Liver (tissue), 9 donors: ENCODE measurements around the gene CEP164. TPM values are rescaled to one million over a fixed set of nuclear protein-coding genes. Genes with fewer than 3 reads are reported as not detected.
"Not testable (repeated sequence)": the region's sequence is repeated elsewhere in the genome, so short reads cannot be mapped to it uniquely, and the experiment has no call there.

Experiments
- DNase-seq: peaks from one replicate; pipeline ENCODE4 v3.0.0-alpha.2; 2017; ENCODE audit warnings: low spot score
- H3K27ac ChIP-seq, 2 donors: one replicate each; pipeline ENCODE4 v1.7.0; 2013; ENCODE audit warnings: inconsistent platforms in 2 of 2, low read length in 2 of 2, control low read depth in 1 of 2, low read depth in 1 of 2, mild to moderate bottlenecking in 1 of 2
- H3K27me3 ChIP-seq, 4 donors: one replicate each; pipeline versions ENCODE4 v1.6.1 to v1.7.0; 2013; ENCODE audit warnings: low read length in 3 of 4, inconsistent platforms in 1 of 4, mild to moderate bottlenecking in 1 of 4, moderate library complexity in 1 of 4; ENCODE audit not compliant: control insufficient read depth in 4 of 4, insufficient read depth in 4 of 4
- H3K36me3 ChIP-seq, 4 donors: one replicate each; pipeline versions ENCODE4 v1.6.1 to v1.7.0; 2013; ENCODE audit warnings: low read length in 3 of 4, mild to moderate bottlenecking in 3 of 4, low read depth in 1 of 4, moderate library complexity in 1 of 4; ENCODE audit not compliant: control insufficient read depth in 4 of 4, insufficient read depth in 3 of 4
- H3K4me1 ChIP-seq, 4 donors: one replicate each; pipeline versions ENCODE4 v1.6.1 to v1.7.0; 2013; ENCODE audit warnings: low read length in 3 of 4, mild to moderate bottlenecking in 3 of 4, moderate library complexity in 1 of 4; ENCODE audit not compliant: control insufficient read depth in 4 of 4, insufficient read depth in 4 of 4
- H3K4me3 ChIP-seq, 3 donors: one replicate each; pipeline versions ENCODE4 v1.6.1 to v1.7.0; 2013; ENCODE audit warnings: low read length in 3 of 3, control low read depth in 1 of 3, low read depth in 1 of 3, mild to moderate bottlenecking in 1 of 3
- H3K9ac ChIP-seq, 2 donors: one replicate each; pipeline ENCODE4 v1.7.0; 2013; ENCODE audit warnings: low read length in 2 of 2, mild to moderate bottlenecking in 2 of 2, moderate library complexity in 2 of 2, control low read depth in 1 of 2, low read depth in 1 of 2
- H3K9me3 ChIP-seq, 4 donors: one replicate each; pipeline versions ENCODE4 v1.6.1 to v1.7.0; 2013; ENCODE audit warnings: low read length in 3 of 4; ENCODE audit not compliant: control insufficient read depth in 4 of 4
- EGR1 ChIP-seq, 2 donors: IDR thresholded peaks; 2 replicates each; pipeline ENCODE4 v1.6.1; 2016 to 2018; ENCODE audit warnings: antibody characterized with exemption in 2 of 2, low read depth in 2 of 2
- FOXA1 ChIP-seq: IDR thresholded peaks from 2 replicates; pipeline ENCODE4 v1.6.1; 2016; ENCODE audit warnings: antibody characterized with exemption
- FOXA2 ChIP-seq: IDR thresholded peaks from 2 replicates; pipeline ENCODE4 v1.6.1; 2016; ENCODE audit warnings: antibody characterized with exemption
- HNF4A ChIP-seq, 2 donors: conservative IDR thresholded peaks; 2 replicates each; pipeline ENCODE4 v1.6.1; 2016; ENCODE audit warnings: antibody characterized with exemption in 2 of 2, mild to moderate bottlenecking in 2 of 2
- HNF4G ChIP-seq: IDR thresholded peaks from 2 replicates; pipeline ENCODE4 v1.6.1; 2016; ENCODE audit warnings: antibody characterized with exemption
- JUND ChIP-seq, 2 donors: IDR thresholded peaks; 2 replicates each; pipeline ENCODE4 v1.6.1; 2016; ENCODE audit warnings: antibody characterized with exemption in 2 of 2
- RAD21 ChIP-seq, 2 donors: IDR thresholded peaks; 2 replicates each; pipeline ENCODE4 v1.6.1; 2016; ENCODE audit warnings: antibody characterized with exemption in 2 of 2, mild to moderate bottlenecking in 2 of 2
- RXRA ChIP-seq, 2 donors: IDR thresholded peaks; 2 replicates each; pipeline ENCODE4 v1.6.1; 2017 to 2018; ENCODE audit warnings: antibody characterized with exemption in 2 of 2, mild to moderate bottlenecking in 1 of 2
- SP1 ChIP-seq: IDR thresholded peaks from 2 replicates; pipeline ENCODE4 v1.6.1; 2018; ENCODE audit warnings: antibody characterized with exemption, mild to moderate bottlenecking
- TAF1 ChIP-seq: conservative IDR thresholded peaks from 2 replicates; pipeline ENCODE4 v1.6.1; 2016; ENCODE audit warnings: antibody characterized with exemption, mild to moderate bottlenecking
- YY1 ChIP-seq: IDR thresholded peaks from 2 replicates; pipeline ENCODE4 v1.6.1; 2016; ENCODE audit warnings: antibody characterized with exemption, mild to moderate bottlenecking
- WGBS: extraction: QIAGEN DNeasy Blood & Tissue Kit; methylation state at CpG from one replicate; pipeline ENCODE4 v1.1.7; 2013; 5-methylcytosine and 5-hydroxymethylcytosine counted together
- polyA plus RNA-seq, 2 donors: library from polyadenylated mRNA; stranded (reverse) in 1 of 2; unstranded in 1 of 2; fragments of 200-250 nt in 1 of 2; fragments of >200 nt in 1 of 2; fragmentation: Nextera tagmentation in 1 of 2; extraction: Ambion mirVana in 1 of 2; gene quantifications; one replicate each; pipeline versions ENCODE4 v1.2.1 to v1.2.3, GENCODE V29; 2013 to 2015
- total RNA-seq, 2 donors: library from RNA; depleted of rRNA; stranded (reverse); fragments of >200 nt; gene quantifications; one replicate each; pipeline ENCODE4 v1.2.3, GENCODE V29; 2014
- TF ChIP-seq, protein P1 (sequence below): fragments of 150-350 bp; IDR thresholded peaks from 2 replicates; pipeline ENCODE4 v1.5.1; 2017; ENCODE audit warnings: improper control_type of control experiment, low read depth, low read length; ENCODE audit not compliant: missing input control
- TF ChIP-seq, protein P2 (sequence below): IDR thresholded peaks from 2 replicates; pipeline ENCODE4 v1.6.1; 2016; ENCODE audit warnings: antibody characterized with exemption
- TF ChIP-seq, protein P3 (sequence below): IDR thresholded peaks from 2 replicates; pipeline ENCODE4 v1.6.1; 2016; ENCODE audit warnings: antibody characterized with exemption, mild to moderate bottlenecking
- TF ChIP-seq, protein P4 (sequence below): IDR thresholded peaks from 2 replicates; pipeline ENCODE4 v1.6.1; 2016; ENCODE audit warnings: antibody characterized with exemption
- TF ChIP-seq, protein P5 (sequence below): IDR thresholded peaks from 2 replicates; pipeline ENCODE4 v1.6.1; 2016; ENCODE audit warnings: antibody characterized with exemption
- donor health status: healthy.
- donor health status: healthy.
- donor health status: healthy.
- donor health status: healthy.
- donor health status: healthy.

Gene CEP164
- total and polyA plus RNA-seq, 4 donors = 4.1 to 12.3 (median 5.9) TPM

DNA sequence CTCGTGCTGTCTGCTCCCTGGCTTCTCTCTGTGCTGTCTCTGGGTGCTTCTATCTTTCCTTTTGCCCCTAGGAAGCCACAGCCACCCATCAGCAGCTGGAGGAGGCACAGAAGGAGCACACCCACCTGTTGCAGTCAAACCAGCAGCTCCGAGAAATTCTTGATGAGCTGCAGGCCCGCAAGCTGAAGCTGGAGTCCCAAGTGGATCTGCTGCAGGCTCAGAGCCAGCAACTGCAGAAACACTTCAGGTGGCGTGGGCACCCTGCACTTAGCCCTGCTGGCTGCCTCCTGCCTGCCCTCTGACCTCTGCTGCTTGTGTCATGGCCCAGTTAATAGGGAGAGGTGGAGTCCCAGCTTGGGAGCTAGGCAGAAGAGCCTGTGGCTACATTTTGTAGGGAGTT lies 67.8 kb downstream of the CEP164 start:
- Histone ChIP-seq H3K36me3 (peaks cover 19 to 62% (median 37%) of the 10 kb centered on the region in 4 donors), H3K9ac (no peak overlapping the region), H3K27me3 (no peaks in the 10 kb centered on the region), H3K4me3 (no peak overlapping the region), H3K9me3 (no peaks in the 10 kb centered on the region), H3K4me1 (no peaks in the 10 kb centered on the region), H3K27ac (no peak overlapping the region)
- TF ChIP-seq, protein P1, sequence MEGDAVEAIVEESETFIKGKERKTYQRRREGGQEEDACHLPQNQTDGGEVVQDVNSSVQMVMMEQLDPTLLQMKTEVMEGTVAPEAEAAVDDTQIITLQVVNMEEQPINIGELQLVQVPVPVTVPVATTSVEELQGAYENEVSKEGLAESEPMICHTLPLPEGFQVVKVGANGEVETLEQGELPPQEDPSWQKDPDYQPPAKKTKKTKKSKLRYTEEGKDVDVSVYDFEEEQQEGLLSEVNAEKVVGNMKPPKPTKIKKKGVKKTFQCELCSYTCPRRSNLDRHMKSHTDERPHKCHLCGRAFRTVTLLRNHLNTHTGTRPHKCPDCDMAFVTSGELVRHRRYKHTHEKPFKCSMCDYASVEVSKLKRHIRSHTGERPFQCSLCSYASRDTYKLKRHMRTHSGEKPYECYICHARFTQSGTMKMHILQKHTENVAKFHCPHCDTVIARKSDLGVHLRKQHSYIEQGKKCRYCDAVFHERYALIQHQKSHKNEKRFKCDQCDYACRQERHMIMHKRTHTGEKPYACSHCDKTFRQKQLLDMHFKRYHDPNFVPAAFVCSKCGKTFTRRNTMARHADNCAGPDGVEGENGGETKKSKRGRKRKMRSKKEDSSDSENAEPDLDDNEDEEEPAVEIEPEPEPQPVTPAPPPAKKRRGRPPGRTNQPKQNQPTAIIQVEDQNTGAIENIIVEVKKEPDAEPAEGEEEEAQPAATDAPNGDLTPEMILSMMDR = no peak
- TF ChIP-seq, protein P2, sequence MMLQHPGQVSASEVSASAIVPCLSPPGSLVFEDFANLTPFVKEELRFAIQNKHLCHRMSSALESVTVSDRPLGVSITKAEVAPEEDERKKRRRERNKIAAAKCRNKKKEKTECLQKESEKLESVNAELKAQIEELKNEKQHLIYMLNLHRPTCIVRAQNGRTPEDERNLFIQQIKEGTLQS = no peak
- TF ChIP-seq, protein P3, sequence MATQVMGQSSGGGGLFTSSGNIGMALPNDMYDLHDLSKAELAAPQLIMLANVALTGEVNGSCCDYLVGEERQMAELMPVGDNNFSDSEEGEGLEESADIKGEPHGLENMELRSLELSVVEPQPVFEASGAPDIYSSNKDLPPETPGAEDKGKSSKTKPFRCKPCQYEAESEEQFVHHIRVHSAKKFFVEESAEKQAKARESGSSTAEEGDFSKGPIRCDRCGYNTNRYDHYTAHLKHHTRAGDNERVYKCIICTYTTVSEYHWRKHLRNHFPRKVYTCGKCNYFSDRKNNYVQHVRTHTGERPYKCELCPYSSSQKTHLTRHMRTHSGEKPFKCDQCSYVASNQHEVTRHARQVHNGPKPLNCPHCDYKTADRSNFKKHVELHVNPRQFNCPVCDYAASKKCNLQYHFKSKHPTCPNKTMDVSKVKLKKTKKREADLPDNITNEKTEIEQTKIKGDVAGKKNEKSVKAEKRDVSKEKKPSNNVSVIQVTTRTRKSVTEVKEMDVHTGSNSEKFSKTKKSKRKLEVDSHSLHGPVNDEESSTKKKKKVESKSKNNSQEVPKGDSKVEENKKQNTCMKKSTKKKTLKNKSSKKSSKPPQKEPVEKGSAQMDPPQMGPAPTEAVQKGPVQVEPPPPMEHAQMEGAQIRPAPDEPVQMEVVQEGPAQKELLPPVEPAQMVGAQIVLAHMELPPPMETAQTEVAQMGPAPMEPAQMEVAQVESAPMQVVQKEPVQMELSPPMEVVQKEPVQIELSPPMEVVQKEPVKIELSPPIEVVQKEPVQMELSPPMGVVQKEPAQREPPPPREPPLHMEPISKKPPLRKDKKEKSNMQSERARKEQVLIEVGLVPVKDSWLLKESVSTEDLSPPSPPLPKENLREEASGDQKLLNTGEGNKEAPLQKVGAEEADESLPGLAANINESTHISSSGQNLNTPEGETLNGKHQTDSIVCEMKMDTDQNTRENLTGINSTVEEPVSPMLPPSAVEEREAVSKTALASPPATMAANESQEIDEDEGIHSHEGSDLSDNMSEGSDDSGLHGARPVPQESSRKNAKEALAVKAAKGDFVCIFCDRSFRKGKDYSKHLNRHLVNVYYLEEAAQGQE = no peak
- TF ChIP-seq HNF4G (no peak), FOXA1 (no peak), FOXA2 (no peak), EGR1 (IDR thresholded peaks at IDR 0.05; ENCODE audit: low read depth in 2 of 2) (no peak), JUND (IDR thresholded peaks at IDR 0.05) (no peak), SP1 (no peak), RAD21 (IDR thresholded peaks at IDR 0.05) (no peak), YY1 (no peak), TAF1 (no peak)
- TF ChIP-seq, protein P4, sequence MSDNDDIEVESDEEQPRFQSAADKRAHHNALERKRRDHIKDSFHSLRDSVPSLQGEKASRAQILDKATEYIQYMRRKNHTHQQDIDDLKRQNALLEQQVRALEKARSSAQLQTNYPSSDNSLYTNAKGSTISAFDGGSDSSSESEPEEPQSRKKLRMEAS = no peak
- TF ChIP-seq, protein P5, sequence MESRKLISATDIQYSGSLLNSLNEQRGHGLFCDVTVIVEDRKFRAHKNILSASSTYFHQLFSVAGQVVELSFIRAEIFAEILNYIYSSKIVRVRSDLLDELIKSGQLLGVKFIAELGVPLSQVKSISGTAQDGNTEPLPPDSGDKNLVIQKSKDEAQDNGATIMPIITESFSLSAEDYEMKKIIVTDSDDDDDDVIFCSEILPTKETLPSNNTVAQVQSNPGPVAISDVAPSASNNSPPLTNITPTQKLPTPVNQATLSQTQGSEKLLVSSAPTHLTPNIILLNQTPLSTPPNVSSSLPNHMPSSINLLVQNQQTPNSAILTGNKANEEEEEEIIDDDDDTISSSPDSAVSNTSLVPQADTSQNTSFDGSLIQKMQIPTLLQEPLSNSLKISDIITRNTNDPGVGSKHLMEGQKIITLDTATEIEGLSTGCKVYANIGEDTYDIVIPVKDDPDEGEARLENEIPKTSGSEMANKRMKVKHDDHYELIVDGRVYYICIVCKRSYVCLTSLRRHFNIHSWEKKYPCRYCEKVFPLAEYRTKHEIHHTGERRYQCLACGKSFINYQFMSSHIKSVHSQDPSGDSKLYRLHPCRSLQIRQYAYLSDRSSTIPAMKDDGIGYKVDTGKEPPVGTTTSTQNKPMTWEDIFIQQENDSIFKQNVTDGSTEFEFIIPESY = no peak
- DNase-seq = no peak
- WGBS = 97% methylated on average over 4 of the region's 4 CpGs

DNA sequence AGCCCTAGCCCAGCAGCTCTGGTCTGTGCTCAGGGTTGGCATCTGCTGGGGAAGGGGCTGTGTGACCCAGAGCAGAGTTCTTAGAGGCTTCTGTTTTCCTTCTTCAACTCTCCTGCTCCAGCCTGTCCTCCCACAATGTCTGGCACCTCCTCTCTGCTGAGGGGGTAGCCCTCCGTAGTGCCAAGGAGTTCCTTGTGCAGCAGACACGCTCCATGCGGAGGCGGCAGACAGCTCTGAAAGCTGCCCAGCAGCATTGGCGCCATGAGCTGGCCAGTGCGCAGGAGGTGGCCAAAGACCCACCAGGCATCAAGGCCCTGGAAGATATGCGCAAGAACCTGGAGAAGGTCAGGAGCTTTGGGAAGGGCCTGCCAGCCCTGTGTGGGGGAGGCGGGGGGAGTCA lies 69.3 kb downstream of the CEP164 start:
- H3K27me3 ChIP-seq = no peaks in the 10 kb centered on the region
- WGBS = 99% methylated on average over 8 of the region's 8 CpGs
- H3K4me1 ChIP-seq = no peaks in the 10 kb centered on the region
- no peak for TF ChIP-seq JUND (IDR thresholded peaks at IDR 0.05)
- TF ChIP-seq HNF4A (conservative IDR thresholded peaks at IDR 0.05) = no peak
- TF ChIP-seq, protein P5 = no peak
- TF ChIP-seq, protein P2 = no peak
- no peak for TF ChIP-seq RXRA (IDR thresholded peaks at IDR 0.05)
- TF ChIP-seq SP1 = no peak
- H3K27ac ChIP-seq = no peak overlapping the region
- DNase-seq = no peak
- H3K9me3 ChIP-seq = no peaks in the 10 kb centered on the region
- H3K36me3 ChIP-seq = peaks cover 12 to 47% (median 30%) of the 10 kb centered on the region in 4 donors
- H3K4me3 ChIP-seq = no peak overlapping the region
- H3K9ac ChIP-seq = no peak overlapping the region

DNA sequence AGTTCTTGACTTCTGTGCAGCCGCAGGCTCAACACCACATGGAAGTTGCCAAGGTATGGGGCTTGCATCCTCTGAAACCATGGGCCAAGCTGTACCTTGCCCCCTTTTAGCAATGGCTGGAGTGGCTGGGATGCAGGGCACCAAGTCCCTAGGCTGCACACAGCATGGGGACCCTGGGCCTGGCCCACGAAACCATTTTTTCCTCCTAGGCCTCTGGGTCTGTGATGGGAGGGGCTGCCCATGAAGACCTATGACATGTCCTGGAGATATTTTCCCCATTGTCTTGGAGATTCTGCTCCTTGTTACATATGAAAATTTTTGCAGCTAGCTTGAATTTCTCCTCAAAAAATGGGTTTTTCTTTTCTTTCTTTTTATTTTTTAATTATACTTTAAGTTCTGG lies 71.0 kb downstream of the CEP164 start:
- H3K27ac ChIP-seq, DNase-seq, H3K4me1 ChIP-seq, H3K9me3 ChIP-seq, H3K9ac ChIP-seq, H3K27me3 ChIP-seq, H3K4me3 ChIP-seq: not testable (repeated sequence)
- peaks cover 6 to 36% (median 21%) of the 10 kb centered on the region in 4 donors for H3K36me3 ChIP-seq
- WGBS = 96% methylated on average over 2 of the region's 2 CpGs
